RPMI8226 (cell line): ENCODE results near the gene RAP2A.

ENCODE experiments used
- DNase-seq: peaks from one replicate; pipeline ENCODE4 v3.0.0-alpha.2; 2015

Gene RAP2A

DNA sequence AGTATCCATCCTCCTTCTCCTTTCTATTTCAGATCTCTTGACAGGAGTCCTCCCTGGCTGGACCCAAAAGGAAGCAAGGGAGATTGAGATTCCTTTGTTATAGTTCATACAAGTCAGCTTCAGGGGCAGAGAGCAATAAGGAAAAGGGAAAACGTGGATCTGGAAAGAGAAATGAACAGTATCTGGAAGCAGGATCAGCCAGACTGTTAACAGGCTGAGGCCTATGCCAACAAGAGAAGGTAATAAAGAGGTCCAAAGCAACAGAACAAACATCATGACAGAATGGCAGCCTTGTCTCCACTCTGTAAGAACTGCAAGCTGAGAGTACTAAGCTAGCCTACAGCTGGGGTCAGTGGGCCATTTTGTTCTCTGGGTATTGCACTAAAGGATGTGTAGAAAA lies 64.5 kb downstream of the RAP2A start:
- no peak for DNase-seq

DNA sequence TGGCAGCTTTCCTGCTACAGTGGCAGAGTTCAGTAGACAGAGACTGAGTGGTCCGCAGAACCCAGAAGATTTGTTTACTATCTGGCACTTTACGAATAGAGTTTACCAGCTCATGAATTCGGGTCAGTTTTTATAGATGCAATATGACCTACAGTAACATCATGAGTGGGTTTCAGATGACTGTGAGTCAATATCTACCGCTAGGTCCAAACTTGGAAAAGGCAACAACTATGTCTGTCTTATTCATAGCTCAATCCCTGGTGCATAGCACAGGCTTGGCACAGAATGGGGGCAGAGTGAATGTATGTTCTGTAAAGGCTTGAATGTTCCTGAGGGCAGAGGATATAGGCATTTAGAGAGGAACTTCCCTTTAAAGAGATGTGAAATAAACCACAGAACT lies 65.2 kb downstream of the RAP2A start:
- DNase-seq: no peak

DNA sequence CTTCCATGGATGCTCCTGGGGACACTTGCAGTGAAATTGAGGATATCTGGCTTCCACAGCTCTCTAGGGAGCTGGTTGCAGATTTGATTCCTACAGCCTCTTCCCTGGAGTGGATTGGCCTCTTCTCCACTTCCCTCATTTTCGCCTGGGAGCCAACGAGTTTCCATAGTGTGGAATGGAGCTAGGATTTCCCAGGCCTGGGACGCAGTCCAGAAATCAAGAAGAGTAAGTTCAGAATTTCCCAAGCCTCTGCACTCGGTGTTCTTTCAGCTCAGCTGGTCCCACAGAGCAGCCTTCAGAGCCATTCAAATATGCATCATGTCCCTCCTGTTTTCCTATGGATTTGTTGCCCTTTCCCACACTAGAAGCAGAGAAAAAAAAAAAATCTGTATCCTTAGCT lies 68.2 kb downstream of the RAP2A start:
- DNase-seq: no peak

DNA sequence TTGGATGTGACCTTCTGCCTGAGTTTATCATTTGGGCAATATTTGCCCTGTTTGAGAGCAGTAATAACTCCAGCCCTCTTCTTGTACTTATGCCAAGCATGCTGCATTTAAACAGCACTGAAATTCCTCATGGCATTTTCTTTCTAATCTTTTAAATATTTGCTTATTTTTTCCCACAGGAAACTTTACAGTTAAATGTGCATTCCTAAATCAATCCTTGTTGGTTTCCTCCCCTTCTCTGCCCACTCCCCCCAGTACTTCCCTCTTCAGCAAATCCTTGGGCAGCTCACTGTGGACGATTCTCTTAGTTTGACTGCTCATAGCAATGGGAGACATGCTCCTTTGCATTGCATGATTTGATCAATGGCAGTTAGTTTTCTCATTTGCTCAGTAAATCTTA lies 68.7 kb downstream of the RAP2A start:
- no peak for DNase-seq

DNA sequence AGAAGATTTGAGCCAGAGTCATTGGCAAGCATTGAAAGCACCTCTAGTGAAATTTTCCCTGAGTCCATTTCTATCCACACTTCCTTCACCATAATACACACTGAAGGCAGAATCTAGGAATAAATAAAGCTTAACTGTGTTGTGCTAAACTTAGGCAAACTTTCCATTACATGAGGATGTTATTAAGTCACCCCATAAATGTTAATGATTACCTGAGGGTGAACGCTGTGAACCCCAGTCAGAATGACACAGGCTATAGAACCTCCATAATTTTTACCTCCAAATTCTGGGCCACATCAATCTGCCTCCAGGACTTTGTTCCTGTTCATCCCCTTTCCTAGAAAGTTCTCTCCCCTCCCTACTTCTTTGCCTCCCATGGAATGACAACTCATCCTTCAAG lies 71.0 kb downstream of the RAP2A start:
- no peak for DNase-seq

DNA sequence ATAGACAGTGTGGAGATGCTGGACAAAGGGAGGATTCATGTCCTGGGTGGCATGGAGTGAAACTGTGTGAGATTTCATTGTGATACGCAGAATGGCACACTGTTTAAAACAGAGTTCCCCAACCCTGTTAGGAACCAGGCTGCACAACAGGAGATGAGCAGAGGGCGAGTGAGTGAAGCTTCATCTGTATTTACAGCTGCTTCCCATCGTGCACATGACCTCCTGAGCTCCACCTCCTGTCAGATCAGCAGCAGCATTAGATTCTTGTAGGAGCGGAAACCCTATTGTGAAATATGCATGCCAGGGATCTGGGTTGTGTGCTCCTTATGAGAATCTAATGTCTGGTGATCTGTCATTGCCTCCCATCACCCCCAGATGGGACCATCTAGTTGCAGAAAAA lies 72.5 kb downstream of the RAP2A start:
- DNase-seq: no peak

DNA sequence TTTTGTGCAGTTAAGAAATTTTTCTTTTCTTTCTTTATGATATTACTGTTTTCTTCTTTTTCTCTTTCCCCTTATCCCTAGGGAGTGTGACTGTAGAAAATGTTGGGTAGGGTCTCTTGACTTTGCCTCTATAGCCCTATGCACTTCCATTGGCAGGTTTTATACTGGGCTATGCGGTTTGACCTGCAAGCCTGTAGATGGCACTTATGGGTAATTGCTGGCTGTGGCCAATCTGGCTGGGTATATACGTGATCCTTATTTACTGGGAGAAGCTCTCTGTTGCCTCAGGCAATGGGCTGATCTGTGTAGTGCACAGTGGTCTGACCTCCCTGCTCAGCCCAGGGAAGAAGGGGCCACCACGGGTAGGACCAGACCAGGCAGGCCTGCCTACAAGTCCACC lies 78.8 kb downstream of the RAP2A start:
- DNase-seq: no peak

DNA sequence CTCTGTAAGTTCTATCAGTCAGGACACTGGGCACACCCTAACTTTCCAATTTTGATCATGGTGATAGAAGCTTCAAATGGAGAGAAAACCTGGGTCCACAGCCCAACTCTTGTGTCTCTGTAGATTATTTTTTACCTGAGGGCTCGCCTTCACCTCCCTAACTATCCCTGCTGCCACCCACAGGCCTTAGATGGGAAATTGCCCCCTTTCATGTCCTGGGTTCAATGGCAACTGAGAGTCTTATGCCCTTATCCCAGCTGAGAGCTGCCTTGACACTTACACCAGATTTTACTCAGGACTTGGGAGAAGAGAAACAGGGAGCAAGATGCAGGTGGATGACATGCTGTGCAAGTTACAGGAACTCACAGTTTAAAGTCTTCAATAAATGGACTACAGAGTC lies 81.7 kb downstream of the RAP2A start:
- DNase-seq: no peak

DNA sequence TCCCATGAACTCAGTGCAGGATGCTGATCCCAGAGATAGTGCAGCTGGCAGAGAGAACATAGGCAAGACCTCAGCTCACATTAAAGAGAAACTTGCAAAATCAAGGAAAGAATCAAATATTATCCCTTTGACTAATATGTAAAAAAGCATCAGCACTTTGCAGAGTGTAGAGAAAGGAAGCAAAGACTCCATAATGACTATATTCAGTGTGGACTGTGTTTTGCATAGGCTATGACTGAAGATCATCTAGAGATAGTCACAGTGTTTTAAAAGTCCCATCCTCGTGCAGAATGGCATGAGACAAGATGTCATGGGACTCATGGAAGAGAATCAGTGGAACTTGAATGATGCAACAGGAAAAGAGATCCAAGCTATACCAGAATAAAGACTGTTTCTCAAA lies 84.0 kb downstream of the RAP2A start:
- DNase-seq: no peak
